ENCODE measurements around the gene WDR87.
A peak's percentile ranks its signal among the peaks of the same experiment; 100 is the strongest.

DNA sequence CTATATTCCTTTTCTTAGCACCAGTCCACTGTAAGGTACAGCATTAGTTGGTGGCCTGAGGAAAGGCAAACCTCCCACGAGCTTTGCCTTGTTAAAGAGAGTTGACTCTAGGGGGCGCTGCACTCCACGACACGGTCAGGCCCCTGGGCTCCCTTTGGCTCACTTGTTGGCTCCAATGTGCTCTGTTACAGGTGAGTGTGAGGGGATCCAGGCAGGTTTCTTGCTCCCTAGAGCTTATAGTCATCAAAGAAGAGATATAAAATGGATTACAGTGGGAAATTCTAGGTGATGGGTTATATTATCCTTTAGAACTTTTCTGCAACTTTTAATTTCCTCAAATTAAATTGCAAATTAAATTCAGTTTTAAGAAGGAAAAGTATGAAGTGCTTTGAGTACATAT lies 3.7 kb downstream of the WDR87 start:
- peak; percentile 90 for TF ChIP-seq CTCF (conservative IDR thresholded peaks at IDR 0.05; ENCODE audit: low read depth, low read length)
- peak; percentile 97 for TF ChIP-seq RAD21 (IDR thresholded peaks at IDR 0.05; ENCODE audit: low read length)
- TF ChIP-seq POLR2A (IDR thresholded peaks at IDR 0.05; ENCODE audit: low read depth, low read length): no peak
- no peak for TF ChIP-seq MXI1 (IDR thresholded peaks at IDR 0.05; ENCODE audit: borderline replicate concordance, low read depth, low read length)
- TF ChIP-seq MAFK (IDR thresholded peaks at IDR 0.05; ENCODE audit: low read depth, low read length): no peak
- no peak for TF ChIP-seq CEBPB (IDR thresholded peaks at IDR 0.05; ENCODE audit: low read depth, low read length)
- no peak for TF ChIP-seq ELK1 (IDR thresholded peaks at IDR 0.05; ENCODE audit: borderline replicate concordance, low read depth, low read length)
- no peak for TF ChIP-seq CHD1 (IDR thresholded peaks at IDR 0.05; ENCODE audit: low read depth, low read length)
- TF ChIP-seq USF2 (IDR thresholded peaks at IDR 0.05; ENCODE audit: low read depth, low read length): no peak
- TF ChIP-seq RCOR1 (IDR thresholded peaks at IDR 0.05; ENCODE audit: insufficient replicate concordance, low read length): no peak
- no peak for TF ChIP-seq RFX5 (IDR thresholded peaks at IDR 0.05; ENCODE audit: low read depth, low read length)
- TF ChIP-seq SMC3 (IDR thresholded peaks at IDR 0.05; ENCODE audit: low read depth, low read length): peak; percentile 91

All from IMR-90 (cell line).